IMR-90 (cell line): ENCODE data around the gene SRD5A1. TPM values are rescaled to one million over a fixed set of nuclear protein-coding genes. Genes with fewer than 3 reads are reported as not detected.

Experiments
- ATAC-seq: fragments of 200-7000 bp; cut with Tn5 transposase; 2 replicates; pipeline ENCODE4 v1.9.1; 2020; ENCODE audit warnings: low read depth, mild to moderate bottlenecking, moderate library complexity
- BruUV-seq: library from RNA; stranded (reverse); fragments of 400-500 nt; replicated peaks from 2 replicates; lab custom pipeline; 2021; lab: Mats Ljungman, UMichigan
- CTCF ChIA-PET: fragments of 300-600 bp; formaldehyde crosslinking; extraction: SDS; loops from one replicate; lab custom pipeline; 2021; ENCODE audit warnings: antibody characterized with exemption; lab: Yijun Ruan, JAX
- POLR2A ChIA-PET: fragments of 300-600 bp; sonication (Branson Sonifier 250); formaldehyde crosslinking; loops from one replicate; lab custom pipeline; 2022; ENCODE audit warnings: antibody characterized with exemption; ENCODE audit not compliant: unreplicated experiment; lab: Charles Lee
- DNase-seq: peaks from one replicate; pipeline ENCODE4 v3.0.0; 2013
- H2AFZ ChIP-seq: replicated peaks from 2 replicates; pipeline ENCODE3; 2013; ENCODE audit warnings: low read length, mild to moderate bottlenecking; ENCODE audit not compliant: poor library complexity
- H2AK5ac ChIP-seq: 2 replicates; pipeline ENCODE4 v1.6.1; 2013; ENCODE audit warnings: low read depth, low read length, inconsistent platforms
- H2AK9ac ChIP-seq: replicated peaks from 2 replicates; pipeline ENCODE3; 2013; ENCODE audit warnings: mild to moderate bottlenecking, low read depth, low read length, moderate library complexity; ENCODE audit not compliant: poor library complexity
- H2BK120ac ChIP-seq: 2 replicates; pipeline ENCODE4 v1.6.1; 2013; ENCODE audit warnings: low read depth, low read length, inconsistent platforms
- H2BK15ac ChIP-seq: 3 replicates; pipeline ENCODE4 v1.6.1; 2013; ENCODE audit warnings: low read depth, low read length, inconsistent platforms
- H2BK20ac ChIP-seq: 2 replicates; pipeline ENCODE4 v1.6.1; 2013; ENCODE audit warnings: low read depth, mild to moderate bottlenecking, inconsistent platforms, low read length, moderate library complexity
- H2BK5ac ChIP-seq: 2 replicates; pipeline ENCODE4 v1.6.1; 2013; ENCODE audit warnings: mild to moderate bottlenecking, low read depth, low read length, inconsistent platforms; ENCODE audit not compliant: poor library complexity, severe bottlenecking
- H3K14ac ChIP-seq: replicated peaks from 2 replicates; pipeline ENCODE4 v1.6.1; 2013; ENCODE audit warnings: low read depth, low read length, inconsistent platforms
- H3K18ac ChIP-seq: 2 replicates; pipeline ENCODE4 v1.6.1; 2013; ENCODE audit warnings: low read depth, low read length, control low read depth
- H3K23ac ChIP-seq: 2 replicates; pipeline ENCODE4 v1.6.1; 2013; ENCODE audit warnings: low read depth, low read length, inconsistent platforms
- H3K27ac ChIP-seq: 2 replicates; pipeline ENCODE4 v1.5.1; 2013; ENCODE audit warnings: mild to moderate bottlenecking, control low read depth, low read length; ENCODE audit not compliant: insufficient read depth
- H3K27me3 ChIP-seq: 2 replicates; pipeline ENCODE4 v1.6.1; 2013; ENCODE audit warnings: low read length; ENCODE audit not compliant: control insufficient read depth, insufficient read depth
- H3K36me3 ChIP-seq: 2 replicates; pipeline ENCODE4 v1.6.1; 2013; ENCODE audit warnings: low read length, mixed read lengths; ENCODE audit not compliant: control insufficient read depth, insufficient read depth
- H3K4ac ChIP-seq: 2 replicates; pipeline ENCODE4 v1.6.1; 2013; ENCODE audit warnings: low read depth, low read length, inconsistent platforms
- H3K4me1 ChIP-seq: 2 replicates; pipeline ENCODE4 v1.6.1; 2013; ENCODE audit warnings: low read length, mixed read lengths; ENCODE audit not compliant: control insufficient read depth, insufficient read depth
- H3K4me2 ChIP-seq: 2 replicates; pipeline ENCODE4 v1.6.1; 2013; ENCODE audit warnings: low read depth, mild to moderate bottlenecking, control low read depth, low read length, moderate library complexity
- H3K4me3 ChIP-seq: 2 replicates; pipeline ENCODE4 v1.5.1; 2013; ENCODE audit warnings: low read depth, mild to moderate bottlenecking, control low read depth, low read length, moderate library complexity; ENCODE audit not compliant: insufficient read depth
- H3K56ac ChIP-seq: 2 replicates; pipeline ENCODE4 v1.6.1; 2013; ENCODE audit warnings: low read length, inconsistent platforms; ENCODE audit not compliant: insufficient read depth; ENCODE audit errors: extremely low read depth
- H3K79me1 ChIP-seq, 2 experiments: 2 replicates each; pipeline ENCODE4 v1.6.1; 2013; ENCODE audit warnings: low read length in 2 of 2, inconsistent platforms in 1 of 2, low read depth in 1 of 2
- H3K9ac ChIP-seq: 2 replicates; pipeline ENCODE4 v1.6.1; 2013; ENCODE audit warnings: low read depth, low read length, control low read depth
- H3K9me1 ChIP-seq: 2 replicates; pipeline ENCODE4 v1.6.1; 2013; ENCODE audit warnings: low read length, inconsistent platforms; ENCODE audit not compliant: insufficient read depth
- H3K9me3 ChIP-seq: 2 replicates; pipeline ENCODE4 v1.6.1; 2013; ENCODE audit warnings: low read length; ENCODE audit not compliant: control insufficient read depth, insufficient read depth
- H4K20me1 ChIP-seq: 2 replicates; pipeline ENCODE4 v1.6.1; 2013; ENCODE audit warnings: low read length, inconsistent platforms; ENCODE audit not compliant: insufficient read depth
- H4K5ac ChIP-seq: 2 replicates; pipeline ENCODE4 v1.6.1; 2013; ENCODE audit warnings: mild to moderate bottlenecking, low read depth, low read length, control low read depth
- H4K8ac ChIP-seq, 2 experiments: 2 replicates each; pipeline ENCODE4 v1.6.1; 2013; ENCODE audit warnings: low read depth in 2 of 2, low read length in 2 of 2, control low read depth in 1 of 2, inconsistent platforms in 1 of 2
- H4K91ac ChIP-seq: 2 replicates; pipeline ENCODE4 v1.6.1; 2013; ENCODE audit warnings: low read depth, low read length, inconsistent platforms; ENCODE audit not compliant: insufficient read depth
- FOS ChIP-seq: fragments of 150-350 bp; IDR thresholded peaks from 2 replicates; pipeline ENCODE4 v1.6.1; 2016; ENCODE audit warnings: low read depth, low read length
- MAFK ChIP-seq: IDR thresholded peaks from 2 replicates; pipeline ENCODE4 v1.6.1; 2012; ENCODE audit warnings: low read depth, low read length, improper control_type of control experiment
- WGBS, 2 experiments: methylation state at CpG; one replicate each; pipeline versions ENCODE4 v1.1.5 to v1.1.7; 2013; ENCODE audit warnings: missing lambda C conversion rate in 2 of 2; ENCODE audit not compliant: insufficient read length in 1 of 2; ENCODE audit errors: extremely low coverage in 2 of 2; 5-methylcytosine and 5-hydroxymethylcytosine counted together
- dilution Hi-C: fragments of 300-500 bp; cut with HindIII; formaldehyde crosslinking; loops from one replicate; pipeline ENCODE4 v1.14.3; 2018; ENCODE audit warnings: low sequenced_read_pairs; ENCODE audit not compliant: unreplicated experiment
- in situ Hi-C: fragments of 300-500 bp; cut with MboI; formaldehyde crosslinking; loops from 3 replicates; pipeline ENCODE4 v1.14.3; 2019; ENCODE audit warnings: low sequenced_read_pairs, inconsistent platforms, mixed read lengths
- intact Hi-C: fragments of 100-400 bp; cut with micrococcal nuclease; formaldehyde crosslinking; loops from 2 replicates; pipeline ENCODE4 v1.10.0; 2022
- polyA plus RNA-seq, 3 experiments: library from polyadenylated mRNA; depleted of rRNA; stranded (reverse); fragments of >200 nt; gene quantifications; 2 replicates each; pipeline ENCODE4 v1.2.3, GENCODE V29; 2012; ENCODE audit warnings: low replicate concordance in 1 of 3
- total RNA-seq: library from RNA; depleted of rRNA; stranded (reverse); fragments of >200 nt; gene quantifications from 2 replicates; pipeline ENCODE4 v1.2.3, GENCODE V29; 2012
- TF ChIP-seq, protein P1 (sequence below): fragments of 150-350 bp; IDR thresholded peaks from 2 replicates; pipeline ENCODE4 v1.6.1; 2017; ENCODE audit warnings: mild to moderate bottlenecking, antibody characterized with exemption, low read length, low read depth

The SRD5A1 gene
- total and polyA plus RNA-seq, 2 of the 4 experiments (the other 2 are of a cell fraction): 6.3 to 18.2 TPM

DNA sequence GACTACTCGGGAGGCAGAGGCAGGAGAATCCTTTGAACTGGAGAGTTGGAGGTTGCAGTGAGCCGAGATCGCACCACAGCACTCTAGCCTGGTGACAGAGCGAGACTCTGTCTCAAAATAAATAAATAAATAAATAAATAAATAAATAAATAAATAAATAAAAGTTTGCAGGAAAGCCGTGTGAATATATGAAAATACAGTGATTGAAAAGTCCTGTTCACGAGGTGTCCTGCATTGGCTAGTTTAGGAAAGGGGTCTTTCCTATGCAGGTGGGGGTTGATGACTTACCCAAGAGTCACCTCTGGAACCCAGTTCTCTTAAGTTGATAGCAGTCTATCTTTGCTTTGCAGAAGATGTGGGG, 87.3 kb downstream of the SRD5A1 start:
- BruUV-seq: no TSS peak
- Histone ChIP-seq H3K79me1 (peaks cover 0 to 83% of the 10 kb centered on the region in 2 experiments; a peak in 2 of 4 replicates), H2BK5ac (no peak overlapping the region), H3K4me1 (peaks cover 48% of the 10 kb centered on the region), H3K9ac (no peak overlapping the region), H3K23ac (0 out of 2 replicates have a peak overlapping the region, but pooled peaks have one; percentile 16), H2AFZ (no peak overlapping the region), H4K91ac (no peak overlapping the region), H3K4me2 (no peak overlapping the region; the same call in 1 of the 2 replicates), H3K36me3 (no peaks in the 10 kb centered on the region; the same call in 1 of the 2 replicates), H3K14ac (no peak overlapping the region; the same call in 1 of the 2 replicates), H3K4ac (no peak overlapping the region), H3K18ac (no peak overlapping the region), H4K5ac (no peak overlapping the region), H3K56ac (no peak overlapping the region), H3K4me3 (no peak overlapping the region), H2AK9ac (no peak overlapping the region), H2BK15ac (no peak overlapping the region), H2BK20ac (no peak overlapping the region), H4K20me1 (peaks cover 96% of the 10 kb centered on the region), H3K9me1 (peaks cover 64% of the 10 kb centered on the region), H3K27me3 (no peaks in the 10 kb centered on the region), H2BK120ac (no peak overlapping the region), H3K27ac (no peak overlapping the region), H3K9me3 (no peaks in the 10 kb centered on the region), H2AK5ac (no peak overlapping the region), H4K8ac (no peak overlapping the region)
- POLR2A ChIA-PET: no interaction called here
- TF ChIP-seq MAFK (no peak), FOS (no peak)
- TF ChIP-seq, protein P1, sequence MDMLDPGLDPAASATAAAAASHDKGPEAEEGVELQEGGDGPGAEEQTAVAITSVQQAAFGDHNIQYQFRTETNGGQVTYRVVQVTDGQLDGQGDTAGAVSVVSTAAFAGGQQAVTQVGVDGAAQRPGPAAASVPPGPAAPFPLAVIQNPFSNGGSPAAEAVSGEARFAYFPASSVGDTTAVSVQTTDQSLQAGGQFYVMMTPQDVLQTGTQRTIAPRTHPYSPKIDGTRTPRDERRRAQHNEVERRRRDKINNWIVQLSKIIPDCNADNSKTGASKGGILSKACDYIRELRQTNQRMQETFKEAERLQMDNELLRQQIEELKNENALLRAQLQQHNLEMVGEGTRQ: no peak
- WGBS, 2 experiments: no CpG with 5 or more reads among the region's 6 CpGs
- DNase-seq (no peak), ATAC-seq (no peak)
- CTCF ChIA-PET: no interaction called here
- dilution Hi-C loops: no loop called here
- intact Hi-C loops: no loop called here
- in situ Hi-C loops: no loop called here
